HG02571 (cell line): ENCODE data around the gene CAGE1.

Experiments
- ATAC-seq: cut with Tn5 transposase; IDR thresholded peaks from one replicate; pipeline ENCODE4 v1.9.1; 2021; ENCODE audit warnings: mild to moderate bottlenecking, moderate library complexity; ENCODE audit not compliant: unreplicated experiment

CAGE1 gene

GRCh38 chr6:7389451-7390225 is at the start of gene CAGE1, which contains the start of gene RIOK1:
CAGE1 (minus strand) TSS chr6:7389742; CDS start chr6:7387173, 2,569 bp downstream.
RIOK1 (plus strand) TSS chr6:7389808; CDS start chr6:7390003, 195 bp downstream.
- ATAC-seq: peak; percentile 96

DNA sequence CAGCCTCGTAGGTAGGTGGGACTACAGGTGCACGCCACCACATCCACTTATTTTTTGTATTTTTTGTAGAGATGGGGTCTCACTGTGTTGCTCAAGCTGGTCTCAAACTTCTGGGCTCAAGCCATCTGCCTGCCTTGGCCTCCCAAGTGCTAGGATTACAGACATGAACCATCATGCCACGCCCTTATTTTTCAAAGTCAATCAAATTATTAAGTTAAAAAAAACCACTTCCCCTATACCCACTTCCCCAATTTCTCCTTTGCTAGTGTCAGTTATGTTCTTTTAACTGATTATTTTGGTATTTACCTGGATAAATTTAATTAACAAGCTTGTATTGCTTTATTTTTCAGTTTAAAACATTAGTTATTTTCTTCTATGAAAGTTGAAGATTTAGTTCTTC is 49.7 kb upstream of the CAGE1 start:
- no peak for ATAC-seq

DNA sequence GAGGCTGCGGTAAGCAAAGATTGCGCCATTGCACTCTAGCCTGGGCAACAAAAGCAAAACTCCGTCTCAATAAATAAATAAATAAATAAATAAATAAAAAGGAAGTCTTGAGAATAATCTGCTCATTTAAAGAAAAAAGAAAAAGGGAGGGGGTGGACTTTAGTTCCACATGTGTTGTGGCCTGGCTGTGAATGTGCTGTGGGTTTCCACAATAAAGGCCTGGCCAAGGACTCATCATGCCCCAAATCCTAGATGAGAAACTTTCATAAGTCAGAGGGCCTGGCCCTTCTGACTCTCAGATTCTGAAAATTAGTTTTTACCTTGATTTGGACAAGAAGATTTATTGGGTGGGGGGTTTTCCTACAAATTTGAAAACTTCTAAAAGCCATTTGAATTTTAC is 48.5 kb upstream of the CAGE1 start:
- ATAC-seq: no peak

GRCh38 chr6:7434672-7435071 is 45.1 kb upstream of the CAGE1 start:
- no peak for ATAC-seq

DNA sequence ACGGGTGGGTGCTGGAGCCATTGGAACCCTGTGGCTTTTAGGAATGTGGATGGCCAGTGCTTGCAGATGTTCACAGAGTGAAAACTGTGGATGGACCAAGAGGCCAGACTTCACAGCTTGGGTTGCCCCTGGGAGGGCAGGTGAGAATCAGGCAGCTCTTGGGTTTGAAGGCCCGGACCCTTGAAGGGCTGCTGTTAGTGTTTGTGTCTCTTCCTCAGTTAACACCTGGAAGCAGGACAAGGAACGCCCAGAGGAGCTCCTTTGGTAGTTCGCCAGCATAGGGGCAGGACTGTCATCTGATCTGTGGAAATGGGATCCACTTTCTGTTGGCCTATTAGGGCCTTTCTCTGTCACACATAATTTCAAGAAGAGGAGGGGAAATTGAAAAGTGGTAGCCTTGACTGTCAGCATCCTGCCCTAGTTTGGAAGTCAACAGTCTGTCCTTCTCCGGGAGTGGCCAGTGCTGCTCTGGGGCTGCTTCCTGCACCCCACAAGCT is 43.6 kb upstream of the CAGE1 start:
- no peak for ATAC-seq

DNA sequence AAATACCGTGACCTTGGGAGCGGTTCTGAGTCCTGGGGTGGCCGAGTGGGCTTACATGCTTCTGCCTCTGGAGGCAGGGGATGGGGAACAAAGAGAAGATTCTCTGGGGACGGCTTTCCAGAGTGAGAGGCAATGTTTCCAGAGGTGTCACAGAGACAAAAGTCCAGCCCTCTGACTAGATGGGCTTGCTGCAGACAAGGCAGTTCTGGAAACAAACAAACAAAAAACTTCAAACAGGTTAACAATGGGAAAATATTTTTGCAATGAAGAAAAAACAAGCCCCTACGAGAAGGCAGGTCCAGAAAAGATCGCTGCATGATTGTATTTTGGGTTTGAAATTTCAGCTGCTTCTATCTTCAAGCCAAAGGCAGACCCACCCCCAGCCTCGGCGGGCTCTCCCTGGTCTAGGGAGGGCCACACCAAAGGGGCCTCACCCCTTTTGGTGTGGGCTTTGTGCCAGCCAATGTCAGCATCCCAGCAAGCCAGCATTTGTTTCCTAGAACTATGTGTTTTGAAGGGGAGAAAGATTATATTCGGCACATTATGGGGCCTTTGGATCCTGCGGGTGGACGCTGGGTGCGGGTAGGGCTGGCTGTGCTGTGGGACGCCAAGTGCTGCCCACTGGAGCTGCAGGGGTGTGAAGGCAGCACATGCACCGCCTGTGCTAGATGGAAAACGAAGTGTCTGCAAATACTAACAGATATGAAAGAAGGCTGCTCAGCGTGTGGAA is 43.0 kb upstream of the CAGE1 start:
- no peak for ATAC-seq

DNA sequence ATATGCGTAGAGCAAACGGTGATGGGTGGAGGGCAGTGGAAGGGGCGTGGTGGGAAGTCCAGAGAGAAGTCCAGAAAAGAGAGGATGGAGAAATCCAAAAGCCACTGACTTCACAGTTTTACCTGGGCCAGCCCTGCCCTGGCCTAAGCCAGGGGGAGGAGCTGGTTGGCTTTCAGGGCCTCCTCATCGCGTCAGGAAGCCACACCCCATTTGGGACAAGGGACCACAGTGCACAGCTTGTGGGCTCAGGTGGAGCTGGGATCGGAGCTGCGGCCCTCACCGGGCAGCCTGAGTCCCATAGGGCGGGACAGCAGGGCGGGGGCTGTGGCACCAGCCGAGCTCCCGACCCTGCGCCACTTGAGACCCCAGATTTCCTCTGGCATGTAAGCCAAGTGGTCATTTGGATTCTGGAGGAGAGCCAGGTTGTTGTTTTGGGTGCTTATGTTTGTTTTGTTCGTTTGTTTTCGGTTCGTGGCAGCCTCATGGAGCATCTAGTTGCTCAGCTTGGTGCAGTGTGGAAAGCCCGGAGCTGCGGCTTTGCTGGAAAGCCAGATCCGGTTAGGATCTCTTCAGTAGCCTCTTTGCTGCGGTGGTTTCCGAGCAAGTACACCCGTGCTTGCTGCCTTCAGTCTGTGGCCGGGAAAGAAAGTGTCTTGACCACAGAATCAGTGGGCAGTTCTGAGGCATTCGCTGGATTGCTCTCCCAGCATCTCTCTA is 42.3 kb upstream of the CAGE1 start:
- ATAC-seq: no peak

- no peak for ATAC-seq
Measured at GRCh38 chr6:7431313-7431673, 41.8 kb upstream of the CAGE1 start.

DNA sequence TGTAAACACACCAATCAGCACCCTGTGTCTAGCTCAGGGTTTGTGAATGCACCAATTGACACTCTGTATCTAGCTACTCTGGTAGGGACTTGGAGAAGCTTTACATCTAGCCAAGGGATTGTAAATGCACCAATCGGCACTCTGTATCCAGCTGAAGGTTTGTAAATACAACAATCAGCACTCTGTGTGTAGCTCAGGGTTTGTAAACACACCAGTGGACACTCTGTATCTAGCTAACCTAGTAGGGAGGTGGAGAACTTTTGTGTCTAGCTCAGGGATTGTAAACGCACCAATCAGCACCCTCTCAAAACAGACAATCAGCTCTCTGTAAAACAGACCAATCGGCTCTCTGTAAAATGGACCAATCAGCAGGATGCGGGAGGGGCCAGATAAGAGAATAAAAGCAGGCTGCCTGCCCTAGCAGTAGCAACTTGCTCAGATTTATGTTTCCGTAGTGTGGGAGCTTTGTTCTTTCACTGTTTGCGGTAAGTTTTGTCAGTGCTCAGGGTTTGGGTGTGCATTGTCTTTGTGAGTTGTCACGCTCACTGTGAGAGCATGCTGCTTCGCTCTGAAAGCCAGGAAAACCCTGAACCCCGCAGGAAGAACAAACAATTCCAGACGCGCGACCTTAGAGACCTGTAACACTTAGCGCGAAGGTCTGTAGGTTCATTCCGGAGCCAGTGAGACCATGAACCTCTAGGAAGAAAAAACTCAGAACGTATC is 37.1 kb upstream of the CAGE1 start:
- ATAC-seq: no peak

DNA sequence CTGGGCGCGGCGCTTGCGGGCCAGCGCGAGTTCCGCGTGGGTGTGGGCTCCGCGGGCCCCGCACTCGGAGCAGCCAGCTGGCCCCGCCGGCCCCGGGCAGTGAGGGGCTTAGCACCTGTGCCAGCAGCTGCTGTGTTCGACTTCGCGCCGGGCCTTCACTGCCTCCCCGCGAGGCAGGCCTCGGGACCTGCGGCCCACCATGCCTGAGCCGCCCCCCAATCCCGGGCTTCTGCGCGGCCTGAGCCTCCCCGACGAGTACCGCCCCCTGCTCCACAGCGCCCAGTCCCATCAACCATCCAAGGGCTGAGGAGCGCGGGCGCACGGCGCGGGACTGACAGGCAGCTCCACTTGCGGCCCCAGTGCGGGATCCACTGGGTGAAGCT is 36.3 kb upstream of the CAGE1 start:
- ATAC-seq: no peak

- ATAC-seq: no peak
Measured at GRCh38 chr6:7424967-7425807, 35.6 kb upstream of the CAGE1 start.

- no peak for ATAC-seq
Measured at GRCh38 chr6:7424058-7424457, 34.5 kb upstream of the CAGE1 start.

- ATAC-seq: no peak
Measured at GRCh38 chr6:7421066-7421465, 31.5 kb upstream of the CAGE1 start.

- ATAC-seq: no peak
Measured at GRCh38 chr6:7419065-7419464, 29.5 kb upstream of the CAGE1 start.

GRCh38 chr6:7418238-7418905 is 28.8 kb upstream of the CAGE1 start:
- ATAC-seq: no peak

DNA sequence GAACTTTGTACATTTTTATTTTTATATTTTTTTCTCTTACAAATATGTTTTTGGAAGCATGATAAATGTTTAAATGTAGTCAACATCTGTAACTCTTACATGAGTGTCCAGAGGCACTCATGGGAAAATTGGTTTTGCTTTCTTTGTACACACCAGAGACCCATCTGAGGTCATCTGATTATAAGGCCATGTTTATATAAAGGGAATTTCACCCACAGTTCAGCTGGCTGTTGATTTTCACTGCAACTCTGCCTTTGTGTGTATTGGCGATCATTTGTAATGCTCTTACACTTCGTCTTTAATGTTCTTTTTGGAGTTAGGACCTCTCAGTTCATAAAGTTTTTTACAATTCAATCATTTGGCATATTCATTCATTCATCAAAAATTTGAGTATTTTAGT is 28.1 kb upstream of the CAGE1 start:
- no peak for ATAC-seq

GRCh38 chr6:7414811-7415210 is 25.3 kb upstream of the CAGE1 start:
- no peak for ATAC-seq

- ATAC-seq: no peak
Measured at GRCh38 chr6:7413151-7413823, 23.7 kb upstream of the CAGE1 start.

GRCh38 chr6:7411328-7411727 is 21.8 kb upstream of the CAGE1 start:
- no peak for ATAC-seq
